ENCODE data around the gene GOLT1A. TPM values are rescaled to one million over a fixed set of nuclear protein-coding genes. Genes with fewer than 3 reads are reported as not detected.
A peak's percentile ranks its signal among the peaks of the same experiment; 100 is the strongest.

GOLT1A gene
- polyA plus RNA-seq, 3 donors from 2014 or later = not detected

GRCh38 chr1:204198348-204199340 lies 15.1 kb downstream of the GOLT1A start:
- H3K4me1 Mint-ChIP-seq = peaks cover 0 to 2% of the 10 kb centered on the region in 2 donors
- H3K4me3 Mint-ChIP-seq = no peak overlapping the region
- no peaks in the 10 kb centered on the region for H3K36me3 Mint-ChIP-seq
- H3K27ac Mint-ChIP-seq = no peak overlapping the region
- DNase-seq = no peak
- peaks cover 2 to 6% (median 4%) of the 10 kb centered on the region in 3 donors for H3K27me3 Mint-ChIP-seq (ENCODE audit: low read depth in 3 of 3)
- no peaks in the 10 kb centered on the region for H3K9me3 Mint-ChIP-seq

DNA sequence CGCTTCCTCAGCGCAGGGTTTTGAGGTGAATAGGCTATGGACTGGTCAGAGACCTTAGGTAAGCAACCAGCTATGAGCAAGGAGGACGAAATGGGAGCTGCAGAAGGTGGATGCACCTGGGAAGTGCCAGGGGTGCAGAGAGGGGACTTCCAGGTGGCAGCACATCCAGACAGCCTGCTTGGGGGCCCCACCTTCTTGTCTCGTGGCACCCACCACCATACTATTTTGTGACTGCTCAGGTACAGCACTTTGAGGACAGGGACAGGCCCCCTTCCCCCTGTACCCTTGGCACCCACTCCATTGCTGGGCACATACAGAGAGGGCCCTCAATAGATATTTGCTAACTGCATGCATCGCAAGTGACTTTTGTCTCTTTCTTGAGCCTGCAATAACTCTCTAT lies 16.7 kb downstream of the GOLT1A start:
- H3K4me3 Mint-ChIP-seq = no peak overlapping the region
- H3K9me3 Mint-ChIP-seq = no peaks in the 10 kb centered on the region
- H3K27me3 Mint-ChIP-seq (ENCODE audit: low read depth in 3 of 3) = peaks cover 2 to 6% (median 4%) of the 10 kb centered on the region in 3 donors
- no peaks in the 10 kb centered on the region for H3K36me3 Mint-ChIP-seq
- H3K27ac Mint-ChIP-seq = no peak overlapping the region
- DNase-seq = no peak
- peaks cover 0 to 2% of the 10 kb centered on the region in 2 donors for H3K4me1 Mint-ChIP-seq

DNA sequence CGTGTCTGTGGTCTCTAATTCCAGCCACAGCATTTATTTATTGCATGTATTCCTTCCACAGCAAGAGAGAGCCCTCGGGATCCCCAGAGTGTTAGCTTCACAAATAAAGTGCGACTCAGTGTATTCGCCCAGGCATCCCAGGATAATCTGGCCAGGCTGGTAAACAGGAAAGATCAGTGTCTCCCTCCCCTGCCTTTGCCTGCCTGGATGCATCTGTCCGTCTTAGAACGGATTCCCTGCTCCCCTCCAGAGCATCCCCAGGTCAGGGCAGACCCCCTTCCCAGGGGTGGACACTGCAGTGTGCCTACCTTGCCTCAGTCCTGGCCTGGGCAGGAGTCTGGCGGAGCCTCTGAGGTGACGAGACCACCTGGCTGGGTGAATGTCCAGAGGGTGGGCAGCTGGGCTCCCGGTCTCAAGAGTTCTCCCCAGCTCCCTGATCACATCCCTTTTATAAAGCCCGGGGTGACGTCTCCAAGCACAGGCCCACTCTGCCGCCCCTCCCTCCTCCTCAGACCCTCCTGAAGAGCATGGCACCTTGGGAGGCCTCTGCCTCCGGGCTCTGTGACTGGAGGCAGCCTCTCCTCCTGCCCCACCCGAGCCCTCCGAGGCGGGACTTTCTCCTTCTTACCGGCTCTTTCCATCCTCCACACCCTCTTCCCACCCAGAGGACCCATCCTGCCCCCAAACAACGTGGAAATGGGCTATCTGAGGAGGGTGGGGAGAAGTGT lies 17.6 kb downstream of the GOLT1A start, which contains the start of gene KISS1:
Gene KISS1, minus strand, starts transcription at position 424 of the 728 bp plus-strand sequence. CDS start 3,615 bp downstream, outside the sequence.
- no peak for DNase-seq
- Mint-ChIP-seq H3K27ac (peak within 1 kb of the TSS in 1 of 6 donors; percentile 2), H3K27me3 (ENCODE audit: low read depth in 3 of 3) (peaks cover 2 to 6% (median 4%) of the 10 kb centered on the region in 3 donors), H3K4me1 (peaks cover 0 to 2% of the 10 kb centered on the region in 2 donors), H3K4me3 (no peak within 1 kb of the TSS), H3K36me3 (no peaks in the 10 kb centered on the region), H3K9me3 (no peaks in the 10 kb centered on the region)

- no peaks in the 10 kb centered on the region for H3K36me3 Mint-ChIP-seq
- H3K4me1 Mint-ChIP-seq = peaks cover 5% of the 10 kb centered on the region in 2 donors
- H3K9me3 Mint-ChIP-seq = peaks cover 0 to 2% (median 0%) of the 10 kb centered on the region in 6 donors
- DNase-seq = no peak
- H3K27me3 Mint-ChIP-seq (ENCODE audit: low read depth in 3 of 3) = peaks cover 4 to 13% (median 9%) of the 10 kb centered on the region in 3 donors
- H3K27ac Mint-ChIP-seq = no peak overlapping the region
- no peak overlapping the region for H3K4me3 Mint-ChIP-seq
Observed at GRCh38 chr1:204194771-204195170, 19.0 kb downstream of the GOLT1A start.

GRCh38 chr1:204194080-204194479 lies 19.7 kb downstream of the GOLT1A start:
- Mint-ChIP-seq H3K27me3 (ENCODE audit: low read depth in 3 of 3) (peaks cover 4 to 15% (median 9%) of the 10 kb centered on the region in 3 donors), H3K27ac (no peak overlapping the region), H3K4me1 (peaks cover 5 to 6% of the 10 kb centered on the region in 2 donors), H3K9me3 (peaks cover 0 to 2% (median 0%) of the 10 kb centered on the region in 6 donors), H3K36me3 (no peaks in the 10 kb centered on the region), H3K4me3 (no peak overlapping the region)
- DNase-seq = no peak

- Mint-ChIP-seq H3K9me3 (peaks cover 0 to 2% (median 0%) of the 10 kb centered on the region in 6 donors), H3K27me3 (ENCODE audit: low read depth in 3 of 3) (peaks cover 7 to 21% (median 10%) of the 10 kb centered on the region in 3 donors), H3K27ac (no peak overlapping the region), H3K4me3 (no peak overlapping the region), H3K4me1 (peaks cover 5 to 6% of the 10 kb centered on the region in 2 donors), H3K36me3 (no peaks in the 10 kb centered on the region)
- DNase-seq = no peak
Observed at GRCh38 chr1:204192589-204193352, 21.0 kb downstream of the GOLT1A start.

- peaks cover 0 to 2% (median 0%) of the 10 kb centered on the region in 6 donors for H3K9me3 Mint-ChIP-seq
- peaks cover 5 to 6% of the 10 kb centered on the region in 2 donors for H3K4me1 Mint-ChIP-seq
- peaks cover 7 to 23% (median 14%) of the 10 kb centered on the region in 3 donors for H3K27me3 Mint-ChIP-seq (ENCODE audit: low read depth in 3 of 3)
- H3K36me3 Mint-ChIP-seq = peaks cover 0 to under 1% (median 0%) of the 10 kb centered on the region in 3 donors
- no peak overlapping the region for H3K4me3 Mint-ChIP-seq
- no peak for DNase-seq
- no peak overlapping the region for H3K27ac Mint-ChIP-seq
Observed at GRCh38 chr1:204192046-204192445, 21.7 kb downstream of the GOLT1A start.

DNA sequence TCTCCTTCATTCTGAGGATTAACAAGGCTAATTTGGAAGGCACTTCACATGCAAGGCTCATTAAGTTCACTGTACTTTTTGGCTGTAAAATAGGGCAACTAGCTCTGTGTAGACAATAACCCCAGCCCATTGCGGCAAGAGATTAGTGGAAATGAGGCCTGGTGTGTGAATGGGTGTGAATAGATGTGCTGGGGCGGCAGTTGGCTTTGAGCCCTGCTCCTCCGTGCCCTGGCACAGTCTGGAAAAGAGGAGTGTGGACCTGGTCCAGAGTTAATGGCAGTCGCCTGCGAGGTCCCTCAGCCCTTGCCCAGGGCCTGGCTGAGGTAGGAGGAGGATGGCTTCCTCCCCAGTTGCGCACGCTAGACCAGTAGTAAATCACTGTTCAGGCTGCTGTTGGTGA lies 22.3 kb downstream of the GOLT1A start:
- no peak overlapping the region for H3K4me3 Mint-ChIP-seq
- H3K27ac Mint-ChIP-seq = no peak overlapping the region
- peaks cover 0 to 2% (median 0%) of the 10 kb centered on the region in 6 donors for H3K9me3 Mint-ChIP-seq
- H3K4me1 Mint-ChIP-seq = peaks cover 5 to 6% of the 10 kb centered on the region in 2 donors
- DNase-seq = no peak
- H3K36me3 Mint-ChIP-seq = peaks cover 0 to 3% (median 0%) of the 10 kb centered on the region in 3 donors
- peaks cover 9 to 23% (median 13%) of the 10 kb centered on the region in 3 donors for H3K27me3 Mint-ChIP-seq (ENCODE audit: low read depth in 3 of 3)

- H3K27me3 Mint-ChIP-seq (ENCODE audit: low read depth in 3 of 3) = peaks cover 6 to 23% (median 13%) of the 10 kb centered on the region in 3 donors
- no peak for DNase-seq
- H3K4me1 Mint-ChIP-seq = peaks cover 5 to 6% of the 10 kb centered on the region in 2 donors
- no peak overlapping the region for H3K27ac Mint-ChIP-seq
- H3K9me3 Mint-ChIP-seq = peaks cover 0 to 2% (median 0%) of the 10 kb centered on the region in 6 donors
- peaks cover 0 to 3% (median 0%) of the 10 kb centered on the region in 3 donors for H3K36me3 Mint-ChIP-seq
- peak overlapping the region in 2 of 5 donors; percentile 16 to 61 for H3K4me3 Mint-ChIP-seq
Observed at GRCh38 chr1:204190212-204191211, 23.3 kb downstream of the GOLT1A start.

- Mint-ChIP-seq H3K9me3 (peaks cover 0 to 2% (median 0%) of the 10 kb centered on the region in 6 donors), H3K27ac (no peak overlapping the region), H3K4me1 (peaks cover 3 to 6% of the 10 kb centered on the region in 2 donors), H3K4me3 (no peak overlapping the region), H3K27me3 (ENCODE audit: low read depth in 3 of 3) (peaks cover 4 to 23% (median 15%) of the 10 kb centered on the region in 3 donors), H3K36me3 (peaks cover 0 to 3% (median 0%) of the 10 kb centered on the region in 3 donors)
- DNase-seq = no peak
Observed at GRCh38 chr1:204188959-204189639, 24.7 kb downstream of the GOLT1A start.

DNA sequence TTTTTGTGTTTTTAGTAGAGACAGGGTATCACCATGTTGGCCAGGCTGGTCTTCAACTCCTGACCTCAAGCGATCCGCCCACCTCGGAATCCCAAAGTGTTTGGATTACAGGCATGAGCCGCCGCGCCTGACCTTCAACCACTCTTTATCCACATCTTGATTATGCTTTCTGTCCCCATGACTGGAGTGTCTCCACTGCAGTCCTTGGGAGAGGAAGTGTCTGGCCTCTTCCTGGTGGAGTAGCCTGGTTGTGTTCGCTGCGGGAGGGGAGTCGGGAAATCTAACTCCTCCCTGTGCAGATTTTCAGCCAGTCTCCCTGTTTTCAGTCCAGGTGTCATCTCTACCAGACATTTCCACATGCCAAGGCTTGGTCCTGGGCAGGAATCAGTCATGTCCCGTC lies 27.2 kb downstream of the GOLT1A start:
- no peak for DNase-seq
- Mint-ChIP-seq H3K36me3 (peaks cover 0 to 3% (median 0%) of the 10 kb centered on the region in 3 donors), H3K4me1 (peaks cover 3 to 6% of the 10 kb centered on the region in 2 donors), H3K4me3 (no peak overlapping the region), H3K27me3 (ENCODE audit: low read depth in 3 of 3) (peaks cover 6 to 19% (median 17%) of the 10 kb centered on the region in 3 donors), H3K9me3 (peaks cover 0 to 2% (median 0%) of the 10 kb centered on the region in 6 donors), H3K27ac (no peak overlapping the region)
